HG03139 (cell line): ENCODE measurements around the gene CHST9.
A peak's percentile ranks its signal among the peaks of the same experiment; 100 is the strongest.
"Not testable (repeated sequence)": the region's sequence is repeated elsewhere in the genome, so short reads cannot be mapped to it uniquely, and the experiment has no call there.

Experiments used
- ATAC-seq: cut with Tn5 transposase; IDR thresholded peaks from one replicate; pipeline ENCODE4 v1.9.1; 2021; ENCODE audit not compliant: unreplicated experiment

CHST9 gene

DNA sequence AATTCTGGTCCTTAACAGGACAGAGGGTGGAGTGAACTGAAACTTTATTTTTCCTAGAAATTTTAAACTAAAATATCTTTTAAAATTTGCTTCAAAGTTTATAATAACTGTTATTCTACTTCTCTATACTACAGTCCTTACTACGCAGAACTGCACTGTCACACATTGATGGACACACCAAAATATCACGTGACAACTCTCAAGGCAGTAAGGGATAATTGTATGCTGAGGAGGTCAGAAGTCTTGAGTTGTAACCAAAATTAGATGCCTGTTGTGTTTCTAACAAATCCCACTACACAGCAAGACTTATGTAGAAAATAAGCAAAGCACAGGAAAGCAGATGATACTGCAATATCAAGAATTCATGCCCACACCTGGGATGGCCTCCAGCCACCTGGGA is 76.3 kb downstream of the CHST9 start:
- ATAC-seq = no peak

DNA sequence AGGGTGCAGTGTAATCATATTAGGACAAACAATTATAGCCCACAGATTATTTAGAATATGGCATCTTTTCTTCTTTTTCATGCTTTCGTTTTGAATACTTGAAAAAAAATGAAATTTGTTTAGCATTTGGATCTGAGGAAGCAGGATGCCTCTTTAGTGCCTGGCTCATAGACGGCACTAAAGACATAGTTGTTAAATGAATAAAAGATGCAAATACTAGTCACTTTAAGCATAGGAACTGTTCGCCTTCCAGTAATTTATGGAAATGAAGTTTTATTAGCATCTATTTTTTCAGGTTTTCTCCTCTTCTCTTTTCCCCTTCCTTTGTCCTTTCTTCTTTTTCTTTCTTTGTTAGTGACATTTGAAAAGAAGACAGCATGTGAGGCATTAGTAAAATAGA is 80.4 kb downstream of the CHST9 start:
- no peak for ATAC-seq

DNA sequence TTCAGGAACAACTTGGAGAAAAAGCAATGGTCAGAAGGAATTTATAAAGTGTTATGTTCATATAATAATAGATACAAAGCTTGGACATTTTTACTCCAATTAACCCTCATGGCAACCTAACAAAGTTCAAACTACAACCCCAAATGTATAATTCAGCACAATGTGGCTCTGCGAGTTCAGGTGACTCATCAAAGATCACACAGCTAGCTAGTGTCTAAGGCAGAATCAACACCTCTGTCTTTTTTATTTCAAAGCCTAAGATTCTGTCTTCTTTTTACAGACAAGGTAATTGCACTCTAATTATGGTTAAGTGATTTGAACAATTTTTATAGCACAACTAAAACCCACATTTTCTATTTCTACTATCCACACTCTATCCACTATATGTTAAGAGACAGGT is 90.5 kb downstream of the CHST9 start:
- no peak for ATAC-seq

DNA sequence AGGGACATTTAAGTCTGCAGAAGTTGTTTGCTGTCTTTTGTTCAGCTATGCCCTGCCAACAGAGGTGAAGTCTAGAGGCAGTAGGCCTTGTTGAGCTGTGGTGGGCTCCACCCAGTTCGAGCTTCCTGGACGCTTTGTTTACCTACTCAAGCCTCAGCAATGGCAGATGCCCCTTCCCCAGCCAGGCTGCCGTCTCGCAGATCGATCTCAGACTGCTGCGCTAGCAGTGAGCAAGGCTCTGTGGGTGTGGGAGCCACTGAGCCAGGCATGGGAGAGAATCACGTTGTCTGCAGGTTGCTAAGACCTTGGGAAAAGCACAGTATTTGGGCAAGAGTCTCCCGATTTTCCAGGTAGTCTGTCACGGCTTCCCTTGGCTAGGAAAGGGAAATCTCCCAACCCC is 91.8 kb downstream of the CHST9 start:
- not testable (repeated sequence) for ATAC-seq

DNA sequence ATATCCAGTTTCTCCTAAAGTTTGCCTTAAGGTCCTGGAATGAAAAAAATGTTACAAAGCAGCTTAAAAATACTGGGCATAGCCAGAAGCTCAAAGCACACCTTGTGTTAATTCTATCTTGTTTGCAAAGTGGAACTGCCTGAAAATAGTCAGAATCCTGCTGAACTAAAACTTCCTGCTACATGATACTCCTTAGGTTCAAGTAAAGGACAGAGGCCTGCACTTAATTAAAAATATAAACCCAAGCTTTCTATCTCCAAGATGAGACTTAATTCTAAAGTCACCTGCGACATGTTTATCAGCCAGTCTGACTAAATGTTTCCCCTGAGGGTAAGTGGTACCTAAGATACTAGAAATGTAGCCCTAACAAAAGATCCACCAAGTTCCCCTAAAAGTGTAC is 103.4 kb downstream of the CHST9 start:
- no peak for ATAC-seq

DNA sequence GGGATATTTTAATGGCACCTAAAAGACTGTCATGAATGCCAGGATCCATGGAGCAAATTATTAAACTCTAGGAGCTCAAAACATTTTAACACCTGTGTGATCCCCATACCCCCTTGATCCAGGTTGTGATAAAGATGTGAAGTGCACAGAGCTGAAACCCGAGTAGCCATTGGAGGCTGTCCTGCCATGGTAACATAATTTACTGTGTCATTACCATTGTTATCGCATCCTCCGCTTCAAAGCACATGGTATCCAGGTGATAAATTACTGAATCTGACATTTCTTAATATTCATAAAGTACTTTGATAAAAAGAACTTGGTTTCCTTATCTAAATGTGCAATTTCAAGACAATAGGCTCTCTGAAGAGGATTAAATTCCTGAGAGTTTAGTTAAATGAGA is 109.3 kb downstream of the CHST9 start:
- no peak for ATAC-seq

DNA sequence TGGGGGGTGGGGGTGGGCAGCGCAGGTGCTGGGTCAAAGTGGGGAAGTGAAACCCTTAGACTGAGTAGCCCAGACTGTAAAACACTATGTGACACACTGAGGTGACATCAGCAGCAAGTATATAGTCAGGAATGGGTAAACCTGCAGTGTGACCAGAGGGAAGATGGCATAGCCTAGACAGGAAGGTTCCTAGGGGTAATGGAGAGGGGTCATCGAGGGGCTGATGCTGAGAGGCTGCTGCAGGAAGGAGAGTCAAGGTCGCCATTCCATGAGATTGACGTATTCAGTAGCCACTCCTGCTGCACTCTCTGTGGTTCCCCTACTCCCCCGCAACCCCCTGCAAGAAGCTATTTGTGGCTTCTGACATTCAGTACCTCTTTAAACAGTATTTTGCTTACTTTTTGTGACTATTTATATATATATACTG is 111.7 kb downstream of the CHST9 start:
- ATAC-seq = peak; percentile 94

DNA sequence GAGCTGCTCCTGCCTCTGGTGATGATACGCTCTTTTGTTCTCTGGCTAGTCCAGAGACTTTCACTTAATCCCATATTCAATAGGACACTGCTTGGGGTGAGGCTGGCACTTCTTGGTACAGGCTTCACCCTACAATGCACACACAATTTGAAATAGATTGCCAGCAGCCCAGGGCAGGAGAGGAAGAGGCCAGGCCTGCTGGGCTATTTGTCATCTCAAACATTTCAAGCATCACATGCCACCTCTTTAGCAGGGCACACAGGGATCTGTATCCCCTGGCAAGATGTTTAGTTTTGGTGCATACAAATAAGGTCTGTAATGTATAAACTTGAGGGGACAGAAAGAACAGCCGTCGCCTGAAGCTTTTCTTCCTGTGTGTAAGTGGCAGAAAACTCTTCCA is 120.4 kb downstream of the CHST9 start:
- ATAC-seq = no peak

DNA sequence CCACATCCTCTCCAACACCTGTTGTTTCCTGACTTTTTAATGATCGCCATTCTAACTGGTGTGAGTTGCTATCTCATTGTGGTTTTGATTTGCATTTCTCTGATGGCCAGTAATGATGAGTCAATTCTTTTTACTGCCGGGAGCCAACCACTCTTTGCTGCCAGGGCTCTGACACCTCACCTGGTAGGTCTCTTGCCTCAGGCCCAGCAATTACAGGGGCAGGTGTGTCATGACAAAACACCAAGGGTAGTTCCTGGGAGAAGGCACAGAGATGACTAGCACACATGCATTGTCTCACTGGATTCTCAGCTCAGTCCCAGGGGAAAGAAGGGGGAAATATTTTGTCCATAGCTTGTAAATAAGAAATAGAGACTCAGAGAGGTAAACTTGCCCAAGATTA is 122.3 kb downstream of the CHST9 start:
- no peak for ATAC-seq

DNA sequence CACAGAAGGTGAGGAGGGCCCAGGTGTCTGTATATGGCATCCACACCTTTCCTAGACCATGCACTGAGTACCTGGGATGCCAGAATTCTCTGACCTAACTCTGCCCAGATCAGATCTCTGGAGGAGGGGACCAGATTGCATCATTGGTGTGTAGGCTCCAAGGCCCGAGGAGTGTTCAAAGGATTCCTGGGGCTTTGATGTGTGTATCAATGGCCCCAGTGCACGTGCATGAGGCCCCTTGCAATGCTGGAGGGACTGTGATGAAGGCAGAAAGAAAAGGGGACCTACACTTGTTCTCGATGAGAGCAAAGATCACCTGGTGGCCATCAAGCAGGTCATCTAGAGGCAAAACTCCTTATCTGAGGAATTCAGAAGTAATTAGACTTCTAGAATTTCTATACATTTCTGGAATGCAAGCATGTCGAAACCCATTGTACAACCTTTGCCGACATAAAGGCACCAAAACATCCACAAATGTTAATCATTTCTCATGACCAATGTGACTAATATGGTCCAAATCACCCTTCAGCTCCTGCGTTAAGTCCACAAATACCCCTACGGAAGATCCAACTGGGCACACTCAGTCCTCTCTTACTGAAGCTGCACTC is 123.5 kb downstream of the CHST9 start:
- ATAC-seq = no peak

DNA sequence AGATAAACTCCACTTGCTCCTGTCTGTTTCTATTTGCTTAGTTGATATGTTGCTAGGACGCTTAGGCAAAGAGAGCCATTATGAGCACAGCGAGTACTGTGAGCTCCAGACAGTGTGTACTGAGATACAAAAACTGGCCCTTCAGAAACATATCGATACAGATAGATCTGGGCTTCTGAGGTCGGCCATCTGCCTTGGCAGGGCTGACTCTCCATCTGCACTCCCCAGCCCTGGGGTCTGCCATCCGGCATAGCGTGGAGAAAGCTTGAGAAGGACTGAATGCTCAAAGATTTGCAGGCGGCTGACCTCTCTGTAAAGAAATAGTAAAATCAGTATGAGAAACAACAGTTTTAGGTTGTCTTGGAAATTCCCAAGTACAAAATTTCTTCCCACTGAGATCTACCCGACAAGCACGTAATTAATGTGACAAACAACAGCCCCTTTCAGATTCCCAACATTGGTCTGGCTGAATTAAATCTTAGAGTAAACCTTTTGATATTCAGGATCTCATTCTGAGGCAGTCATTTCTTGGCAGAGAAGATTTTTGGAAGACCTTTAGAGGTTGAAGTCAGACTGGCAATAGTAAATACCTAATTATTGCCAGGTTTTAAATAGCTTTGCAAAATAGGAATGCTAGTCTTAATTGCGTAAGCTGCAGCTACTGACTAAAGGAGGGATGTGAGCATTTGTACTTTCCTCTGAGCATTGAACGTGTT is 127.4 kb downstream of the CHST9 start:
- ATAC-seq = no peak

DNA sequence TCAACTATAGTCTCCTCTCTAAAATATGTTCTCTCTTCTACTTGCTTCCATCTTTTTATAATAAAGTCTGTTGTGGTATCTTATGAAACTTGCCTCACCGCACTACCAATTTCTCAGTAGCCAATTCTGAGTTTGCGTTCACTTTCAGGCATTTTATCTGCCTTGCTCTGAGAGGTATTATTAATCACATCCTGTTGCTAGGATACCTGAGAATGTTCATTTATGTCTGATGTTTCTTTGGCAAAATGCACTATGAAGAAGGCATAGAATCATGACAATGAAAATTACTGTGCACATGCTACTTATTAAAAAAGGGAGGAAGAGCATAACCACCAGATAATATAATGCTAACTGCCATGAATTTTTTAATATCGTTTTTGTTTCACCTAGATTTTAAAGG is 130.2 kb downstream of the CHST9 start:
- ATAC-seq = no peak

DNA sequence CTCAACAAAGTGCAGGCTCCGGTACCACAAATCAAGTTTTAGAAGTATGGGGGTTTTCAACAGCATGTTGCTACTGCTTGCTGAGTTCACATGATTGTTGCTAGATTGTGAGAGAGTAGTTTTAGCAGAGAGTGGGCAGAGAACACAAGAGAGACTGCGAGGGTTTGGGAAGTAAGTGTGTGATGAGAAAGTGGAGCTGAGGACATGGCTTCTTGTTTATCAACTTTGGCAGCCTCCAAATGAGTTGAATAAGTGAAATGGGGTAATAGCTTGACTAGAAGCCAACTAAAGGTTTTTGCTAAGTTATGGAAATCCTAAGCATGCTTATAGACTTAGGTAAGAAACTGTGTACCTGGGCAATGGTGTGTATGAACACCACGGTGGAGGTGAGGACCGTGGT is 135.1 kb downstream of the CHST9 start:
- ATAC-seq = no peak

DNA sequence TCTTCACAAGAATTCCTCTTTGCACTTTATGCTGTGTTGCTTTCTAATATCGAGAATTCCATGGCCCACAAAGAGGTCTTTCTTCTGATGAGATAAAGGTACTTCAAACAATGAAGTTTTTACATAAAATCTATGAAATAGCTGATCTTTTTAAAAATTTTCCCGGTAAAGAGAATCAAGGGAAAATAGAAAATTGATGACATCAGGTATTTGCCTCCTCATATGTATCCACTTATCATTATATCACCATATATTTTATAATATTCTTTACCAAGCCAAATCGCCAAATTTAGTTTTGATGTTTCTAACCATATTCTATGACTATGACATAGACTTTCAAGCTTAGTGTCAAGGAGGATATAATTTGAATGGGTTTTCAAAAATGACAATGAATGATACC is 139.8 kb downstream of the CHST9 start:
- ATAC-seq = no peak

DNA sequence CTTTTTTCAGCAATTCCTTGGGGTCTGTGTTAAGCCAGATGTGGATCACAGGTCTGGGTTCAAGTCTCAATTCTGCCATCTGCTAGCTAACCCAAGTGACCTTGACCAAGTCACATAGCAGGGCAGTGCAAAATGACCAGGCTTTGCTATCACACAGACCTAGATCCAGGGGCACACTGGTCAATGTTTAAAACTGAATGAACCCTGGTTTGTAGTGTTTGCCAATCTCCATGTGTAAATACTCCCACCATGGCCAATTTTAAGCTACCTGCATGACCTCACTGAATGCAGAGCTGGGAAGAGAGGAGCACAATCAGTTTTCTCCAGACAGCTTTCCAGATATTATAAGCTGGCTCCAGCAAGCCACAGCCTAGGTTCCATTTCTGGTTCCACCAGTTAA is 142.9 kb downstream of the CHST9 start:
- ATAC-seq = no peak

DNA sequence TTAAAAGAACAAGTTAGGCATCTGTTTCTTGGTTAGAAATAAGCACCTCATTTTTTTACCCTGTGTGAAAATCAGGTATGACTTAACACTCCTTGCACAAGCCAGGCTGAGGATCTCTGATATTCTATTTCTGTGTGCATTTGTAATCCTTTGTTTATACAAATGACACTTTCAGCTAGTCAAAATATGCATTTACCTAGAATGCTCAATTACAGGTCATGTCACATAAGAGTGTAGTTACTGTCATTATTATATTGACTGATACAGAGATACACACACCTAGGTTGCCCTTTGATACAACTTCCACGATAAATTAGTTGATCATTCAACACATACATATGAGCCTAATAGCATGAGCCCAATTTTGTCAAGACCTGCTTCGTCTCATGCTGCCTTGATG is 144.3 kb downstream of the CHST9 start:
- no peak for ATAC-seq

DNA sequence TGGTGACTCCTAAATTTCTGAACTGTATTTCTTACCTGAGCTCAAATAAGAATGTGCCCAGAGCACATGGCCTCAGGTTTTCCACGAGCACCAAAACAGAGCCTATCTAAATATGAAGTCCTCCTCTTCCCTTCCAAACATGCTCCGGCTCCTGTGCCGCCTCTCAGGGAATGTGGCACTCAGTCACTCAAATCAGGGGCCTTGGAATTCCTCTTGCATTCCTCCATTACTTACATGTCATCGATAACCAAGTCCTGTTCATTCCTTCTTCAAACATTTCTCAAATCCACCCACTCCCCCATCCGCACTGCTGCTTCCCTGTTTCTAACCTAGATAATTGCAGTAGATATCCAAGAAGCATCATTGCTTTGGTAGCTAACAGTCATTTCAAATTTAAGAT is 151.4 kb downstream of the CHST9 start:
- ATAC-seq = no peak

DNA sequence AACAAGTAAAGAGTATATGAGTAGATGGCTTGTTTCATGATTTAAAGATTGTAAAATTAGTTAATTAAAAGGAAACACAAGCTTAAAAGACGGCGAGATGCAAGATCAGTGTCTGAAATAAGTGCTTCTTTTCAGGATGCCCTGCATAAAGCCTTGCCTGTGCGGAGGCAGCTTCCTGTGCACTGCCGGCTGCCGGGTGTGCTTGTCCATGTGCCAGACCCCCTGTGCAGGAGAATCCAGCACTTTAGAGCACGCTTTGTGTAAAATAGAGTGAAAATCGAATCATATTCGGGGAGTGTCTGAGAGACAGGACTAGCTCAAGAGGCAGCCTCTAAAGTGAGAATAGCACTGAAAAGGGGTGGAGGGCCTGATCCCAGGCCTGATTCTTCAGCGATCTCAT is 154.7 kb downstream of the CHST9 start:
- no peak for ATAC-seq

DNA sequence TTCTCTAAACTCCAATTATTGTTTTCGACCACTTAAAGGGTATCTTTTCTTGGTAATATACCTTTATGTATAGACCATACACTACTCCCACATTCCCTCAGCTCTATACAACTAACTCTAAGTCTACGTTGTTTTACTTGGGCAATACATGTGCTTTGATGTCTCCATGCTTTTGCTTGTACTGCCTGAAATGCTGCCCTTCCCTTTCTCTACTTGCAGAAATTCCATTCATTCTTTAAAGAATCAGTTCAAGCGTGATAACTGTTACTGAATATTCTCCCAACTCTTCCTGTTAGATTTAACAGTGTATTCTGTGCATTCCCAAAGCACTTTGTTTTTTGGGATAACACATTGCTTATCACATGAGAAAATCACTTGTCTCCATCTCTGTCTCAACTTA is 162.6 kb downstream of the CHST9 start:
- no peak for ATAC-seq

DNA sequence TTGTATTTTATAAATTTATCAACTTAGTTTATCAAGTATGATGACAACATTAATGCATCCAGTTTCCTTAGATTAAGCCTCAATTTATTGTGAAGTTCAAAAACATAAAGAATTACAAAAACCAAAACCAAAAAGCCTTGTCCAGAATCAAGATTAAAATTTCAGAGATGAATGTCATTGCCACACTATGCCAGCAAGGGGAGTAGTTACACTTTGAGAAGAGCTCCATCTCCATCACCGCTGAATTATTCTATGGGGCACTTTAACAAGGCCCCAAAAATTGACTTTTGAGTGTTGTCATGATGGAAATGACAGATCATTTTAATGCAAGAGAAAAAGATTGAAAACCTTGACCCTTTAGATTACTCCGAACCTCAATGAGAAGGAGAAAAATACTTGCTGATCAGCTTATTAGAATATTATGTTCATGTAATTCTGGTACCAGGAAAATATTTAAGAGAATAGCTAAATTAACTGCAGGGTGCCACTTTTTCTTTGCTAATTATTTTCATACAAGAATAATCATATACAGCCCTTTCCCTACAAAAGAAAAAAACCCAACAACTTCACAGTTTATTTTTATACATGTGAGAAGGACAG is 167.1 kb downstream of the CHST9 start:
- no peak for ATAC-seq

DNA sequence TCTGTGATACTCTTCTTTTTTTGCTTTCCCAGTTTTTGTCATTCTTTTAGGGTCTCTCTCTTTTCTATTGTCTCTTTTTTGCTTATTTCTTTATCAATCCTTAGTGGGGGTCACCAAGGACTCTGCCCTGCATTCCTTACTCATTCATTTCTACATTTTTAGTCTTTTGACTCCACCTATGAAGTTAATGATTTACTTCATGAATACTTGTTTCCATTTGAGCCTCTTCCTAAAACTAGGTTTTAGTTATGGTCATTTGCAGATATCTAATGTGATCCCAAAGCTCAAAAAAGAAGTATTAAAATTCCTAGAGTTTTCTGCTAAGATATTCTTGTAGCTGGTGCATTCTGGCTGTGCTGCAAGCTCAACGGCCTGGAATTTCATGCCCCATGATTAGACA is 170.3 kb downstream of the CHST9 start:
- ATAC-seq = no peak

DNA sequence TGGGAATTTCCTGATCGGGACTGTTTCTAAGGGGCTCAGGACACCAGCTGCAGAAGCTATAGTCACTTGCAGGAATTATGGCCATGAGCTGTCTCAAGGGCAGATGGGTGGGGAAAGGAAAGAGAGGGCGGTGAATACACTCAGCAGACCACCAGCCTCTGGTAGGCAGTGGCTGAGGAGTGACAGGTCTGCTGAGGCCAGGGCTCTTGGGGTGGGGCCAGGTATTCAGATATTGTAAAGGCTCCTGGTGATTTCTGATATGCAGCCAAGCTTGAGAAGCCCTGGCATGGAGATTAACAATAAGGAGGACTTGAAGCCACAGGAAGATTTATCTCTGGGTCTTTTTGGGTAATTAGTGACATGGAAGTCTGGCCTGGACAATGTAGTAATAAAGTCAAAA is 174.3 kb downstream of the CHST9 start:
- ATAC-seq = no peak

DNA sequence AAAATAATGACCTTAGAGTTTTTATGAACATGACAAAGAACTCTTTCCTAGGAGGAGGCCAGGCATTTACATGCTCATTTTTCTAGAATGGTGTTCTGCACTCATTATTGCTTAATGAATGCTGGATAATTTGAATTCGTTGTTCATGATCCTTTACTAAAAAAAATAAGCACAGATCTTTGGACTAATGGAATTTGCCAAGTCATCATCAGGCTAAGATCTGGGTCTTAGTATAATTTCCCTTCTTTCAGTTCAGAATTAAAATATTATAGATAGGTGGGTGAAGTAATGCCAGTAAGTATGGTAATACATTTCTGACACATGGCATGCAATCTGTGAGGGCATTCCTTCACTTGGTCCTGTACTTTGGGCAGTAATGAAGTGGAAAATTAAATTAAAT is 175.8 kb downstream of the CHST9 start:
- no peak for ATAC-seq
